HepG2 (cell line): ENCODE data around the gene GMEB2. TPM values are rescaled to one million over a fixed set of nuclear protein-coding genes. Genes with fewer than 3 reads are reported as not detected.

Experiments
- ATF7 ChIP-seq, 2 experiments: fragments of 450-650 bp in 1 of 2; sonication (generic) in 1 of 2; formaldehyde crosslinking in 1 of 2; IDR thresholded peaks; 2 replicates each; pipeline versions ENCODE4 v1.4.0 to v1.6.1; 2016 to 2020; ENCODE audit warnings: antibody characterized with exemption in 1 of 2, mild to moderate bottlenecking in 1 of 2, missing genetic modification reagents in 1 of 2
- HES4 ChIP-seq: sonication (generic); formaldehyde crosslinking; IDR thresholded peaks from 2 replicates; pipeline ENCODE4 v1.9.0; 2021; ENCODE audit warnings: mild to moderate bottlenecking, missing genetic modification reagents, borderline replicate concordance
- KLF11 ChIP-seq: IDR thresholded peaks from 2 replicates; pipeline ENCODE4 v1.6.1; 2016; ENCODE audit warnings: missing compliant biosample characterization
- MEF2D ChIP-seq: sonication (generic); formaldehyde crosslinking; IDR thresholded peaks from 2 replicates; pipeline ENCODE4 v1.5.1; 2020; ENCODE audit warnings: mild to moderate bottlenecking, missing genetic modification reagents
- POLR2G ChIP-seq: fragments of 200-400 bp; formaldehyde crosslinking; IDR thresholded peaks from 2 replicates; pipeline ENCODE4 v1.6.1; 2018; ENCODE audit warnings: mild to moderate bottlenecking, low read depth, low read length, moderate library complexity
- PPARG ChIP-seq: conservative IDR thresholded peaks from 2 replicates; pipeline ENCODE4 v1.6.1; 2016; ENCODE audit warnings: missing biosample characterization, missing genetic modification reagents
- SAP130 ChIP-seq: IDR thresholded peaks from 2 replicates; pipeline ENCODE4 v1.6.1; 2016; ENCODE audit warnings: low read depth
- TAF1 ChIP-seq: sonication (generic); formaldehyde crosslinking; IDR thresholded peaks from 2 replicates; pipeline ENCODE4 v1.4.0; 2020; ENCODE audit warnings: missing genetic modification reagents
- TBX2 ChIP-seq: sonication (generic); formaldehyde crosslinking; IDR thresholded peaks from 2 replicates; pipeline ENCODE4 v1.5.0; 2020; ENCODE audit warnings: missing genetic modification reagents, mild to moderate bottlenecking, borderline replicate concordance
- ZNF274 ChIP-seq: sonication (generic); formaldehyde crosslinking; IDR thresholded peaks from 2 replicates; pipeline ENCODE4 v1.5.1; 2020; ENCODE audit warnings: mild to moderate bottlenecking, missing genetic modification reagents
- ZNF333 ChIP-seq: sonication (generic); formaldehyde crosslinking; IDR thresholded peaks from 2 replicates; pipeline ENCODE4 v1.4.0; 2020; ENCODE audit warnings: mild to moderate bottlenecking, missing genetic modification reagents, borderline replicate concordance
- ZNF572 ChIP-seq: sonication (generic); formaldehyde crosslinking; IDR thresholded peaks from 2 replicates; pipeline ENCODE4 v1.5.1; 2020; ENCODE audit warnings: mild to moderate bottlenecking, missing genetic modification reagents
- ZNF652 ChIP-seq: IDR thresholded peaks from 2 replicates; pipeline ENCODE4 v1.6.1; 2016; ENCODE audit warnings: low read depth, borderline replicate concordance
- polyA plus RNA-seq, 8 experiments: library from polyadenylated mRNA; depleted of rRNA in 3 of 8; stranded (reverse) in 7 of 8; unstranded in 1 of 8; fragments of >200 nt; fragmentation: Illumina TruSeq in 4 of 8; extraction: Trizol in 4 of 8; gene quantifications; 2 replicates each; pipeline versions ENCODE4 v1.2.1 to v1.2.3, GENCODE V29; 2011 to 2016; ENCODE audit warnings: low read depth in 4 of 8, missing spikeins in 1 of 8, mixed read lengths in 1 of 8; ENCODE audit not compliant: insufficient read depth in 1 of 8
- total RNA-seq, 5 experiments: library from RNA; depleted of rRNA; stranded (reverse); fragments of >200 nt; fragmentation: Illumina TruSeq; extraction: Trizol; gene quantifications; 2 replicates each; pipeline ENCODE4 v1.2.3, GENCODE V29; 2016; ENCODE audit warnings: low read depth in 1 of 5
- TF ChIP-seq, protein P1 (sequence below): sonication (generic); formaldehyde crosslinking; IDR thresholded peaks from 2 replicates; pipeline ENCODE4 v1.4.0; 2020; ENCODE audit warnings: missing genetic modification reagents, borderline replicate concordance
- TF ChIP-seq, protein P2 (sequence below): sonication (generic); formaldehyde crosslinking; IDR thresholded peaks from 2 replicates; pipeline ENCODE4 v1.5.0; 2020; ENCODE audit warnings: mild to moderate bottlenecking, missing genetic modification reagents
- TF ChIP-seq, protein P3 (sequence below): sonication (generic); formaldehyde crosslinking; IDR thresholded peaks from 2 replicates; pipeline ENCODE4 v1.8.1; 2023; ENCODE audit warnings: missing genetic modification reagents, mild to moderate bottlenecking, borderline replicate concordance
- TF ChIP-seq, protein P4 (sequence below): IDR thresholded peaks from 2 replicates; pipeline ENCODE4 v1.6.1; 2012; ENCODE audit warnings: low read depth, low read length, improper control_type of control experiment
- TF ChIP-seq, protein P5 (sequence below): sonication (generic); formaldehyde crosslinking; IDR thresholded peaks from 2 replicates; pipeline ENCODE4 v1.8.0; 2022; ENCODE audit warnings: mild to moderate bottlenecking, missing genetic modification reagents, moderate library complexity

GMEB2 gene
- total and polyA plus RNA-seq, 2 of the 13 experiments (the other 11 are each of a cell fraction or from before 2014, with no cell fraction given) = 10.6 to 12.4 TPM

DNA sequence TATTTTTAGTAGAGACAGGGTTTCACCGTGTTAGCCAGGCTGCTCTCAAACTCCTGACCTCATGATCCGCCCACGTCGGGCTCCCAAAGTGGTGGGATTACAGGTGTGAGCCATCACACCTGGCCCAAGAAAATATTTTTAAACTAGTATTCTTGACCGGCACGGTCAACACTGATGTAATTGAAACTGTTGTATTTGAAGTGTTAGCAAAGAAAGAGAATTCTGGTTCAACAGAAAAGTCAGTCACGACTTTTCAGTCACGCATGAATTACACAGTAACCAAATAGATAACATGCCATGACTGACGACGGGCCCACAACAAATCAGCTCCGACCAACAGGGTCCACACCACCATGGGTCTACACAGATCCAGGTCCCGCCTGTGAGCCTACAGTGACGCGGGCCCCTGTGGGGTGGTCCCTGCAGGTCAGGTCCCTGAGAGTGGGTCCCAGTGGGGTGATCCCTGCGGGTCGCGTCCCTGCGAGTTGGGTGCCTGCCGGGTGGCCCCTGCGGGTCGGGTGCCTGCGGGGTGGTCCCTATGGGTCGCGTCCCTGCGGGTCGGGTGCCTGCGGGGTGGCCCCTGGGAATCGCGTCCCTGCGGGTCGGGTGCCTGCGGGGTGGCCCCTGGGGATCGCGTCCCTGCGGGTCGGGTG lies 1.0 kb downstream of the GMEB2 start (continued):
- TF ChIP-seq, protein P1, sequence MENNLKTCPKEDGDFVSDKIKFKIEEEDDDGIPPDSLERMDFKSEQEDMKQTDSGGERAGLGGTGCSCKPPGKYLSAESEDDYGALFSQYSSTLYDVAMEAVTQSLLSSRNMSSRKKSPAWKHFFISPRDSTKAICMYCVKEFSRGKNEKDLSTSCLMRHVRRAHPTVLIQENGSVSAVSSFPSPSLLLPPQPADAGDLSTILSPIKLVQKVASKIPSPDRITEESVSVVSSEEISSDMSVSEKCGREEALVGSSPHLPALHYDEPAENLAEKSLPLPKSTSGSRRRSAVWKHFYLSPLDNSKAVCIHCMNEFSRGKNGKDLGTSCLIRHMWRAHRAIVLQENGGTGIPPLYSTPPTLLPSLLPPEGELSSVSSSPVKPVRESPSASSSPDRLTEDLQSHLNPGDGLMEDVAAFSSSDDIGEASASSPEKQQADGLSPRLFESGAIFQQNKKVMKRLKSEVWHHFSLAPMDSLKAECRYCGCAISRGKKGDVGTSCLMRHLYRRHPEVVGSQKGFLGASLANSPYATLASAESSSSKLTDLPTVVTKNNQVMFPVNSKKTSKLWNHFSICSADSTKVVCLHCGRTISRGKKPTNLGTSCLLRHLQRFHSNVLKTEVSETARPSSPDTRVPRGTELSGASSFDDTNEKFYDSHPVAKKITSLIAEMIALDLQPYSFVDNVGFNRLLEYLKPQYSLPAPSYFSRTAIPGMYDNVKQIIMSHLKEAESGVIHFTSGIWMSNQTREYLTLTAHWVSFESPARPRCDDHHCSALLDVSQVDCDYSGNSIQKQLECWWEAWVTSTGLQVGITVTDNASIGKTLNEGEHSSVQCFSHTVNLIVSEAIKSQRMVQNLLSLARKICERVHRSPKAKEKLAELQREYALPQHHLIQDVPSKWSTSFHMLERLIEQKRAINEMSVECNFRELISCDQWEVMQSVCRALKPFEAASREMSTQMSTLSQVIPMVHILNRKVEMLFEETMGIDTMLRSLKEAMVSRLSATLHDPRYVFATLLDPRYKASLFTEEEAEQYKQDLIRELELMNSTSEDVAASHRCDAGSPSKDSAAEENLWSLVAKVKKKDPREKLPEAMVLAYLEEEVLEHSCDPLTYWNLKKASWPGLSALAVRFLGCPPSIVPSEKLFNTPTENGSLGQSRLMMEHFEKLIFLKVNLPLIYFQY (CRISPR knock-in tag) = peak; percentile 65
- TF ChIP-seq PPARG (0 out of 2 replicates have a peak, but pooled peaks have one; percentile 15), SAP130 (peak; percentile 29), ZNF652 (CRISPR knock-in tag) (no peak), ATF7 (IDR thresholded peaks at IDR 0.05) (no peak), ATF7 (CRISPR knock-in tag; IDR thresholded peaks at IDR 0.05) (peak; percentile 60; the same call in 1 of the 2 replicates), MEF2D (peak; percentile 30; the same call in 1 of the 2 replicates), POLR2G (peak; percentile 60; the same call in 1 of the 2 replicates), TAF1 (CRISPR knock-in tag) (peak; percentile 47; the same call in 1 of the 2 replicates), HES4 (CRISPR knock-in tag) (peak; percentile 17; the same call in 1 of the 2 replicates), ZNF333 (CRISPR knock-in tag) (peak; percentile 85; the same call in 1 of the 2 replicates), KLF11 (peak; percentile 50; the same call in 1 of the 2 replicates), ZNF274 (CRISPR knock-in tag) (peak; percentile 17; the same call in 1 of the 2 replicates), TBX2 (0 out of 2 replicates have a peak, but pooled peaks have one; percentile 13), ZNF572 (CRISPR knock-in tag) (0 out of 2 replicates have a peak, but pooled peaks have one; percentile 60)
- TF ChIP-seq, protein P2, sequence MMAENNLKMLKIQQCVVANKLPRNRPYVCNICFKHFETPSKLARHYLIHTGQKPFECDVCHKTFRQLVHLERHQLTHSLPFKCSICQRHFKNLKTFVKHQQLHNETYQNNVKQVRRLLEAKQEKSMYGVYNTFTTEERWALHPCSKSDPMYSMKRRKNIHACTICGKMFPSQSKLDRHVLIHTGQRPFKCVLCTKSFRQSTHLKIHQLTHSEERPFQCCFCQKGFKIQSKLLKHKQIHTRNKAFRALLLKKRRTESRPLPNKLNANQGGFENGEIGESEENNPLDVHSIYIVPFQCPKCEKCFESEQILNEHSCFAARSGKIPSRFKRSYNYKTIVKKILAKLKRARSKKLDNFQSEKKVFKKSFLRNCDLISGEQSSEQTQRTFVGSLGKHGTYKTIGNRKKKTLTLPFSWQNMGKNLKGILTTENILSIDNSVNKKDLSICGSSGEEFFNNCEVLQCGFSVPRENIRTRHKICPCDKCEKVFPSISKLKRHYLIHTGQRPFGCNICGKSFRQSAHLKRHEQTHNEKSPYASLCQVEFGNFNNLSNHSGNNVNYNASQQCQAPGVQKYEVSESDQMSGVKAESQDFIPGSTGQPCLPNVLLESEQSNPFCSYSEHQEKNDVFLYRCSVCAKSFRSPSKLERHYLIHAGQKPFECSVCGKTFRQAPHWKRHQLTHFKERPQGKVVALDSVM (CRISPR knock-in tag) = no peak
- TF ChIP-seq, protein P3, sequence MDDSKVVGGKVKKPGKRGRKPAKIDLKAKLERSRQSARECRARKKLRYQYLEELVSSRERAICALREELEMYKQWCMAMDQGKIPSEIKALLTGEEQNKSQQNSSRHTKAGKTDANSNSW (CRISPR knock-in tag) = peak; percentile 42; the same call in 1 of the 2 replicates
- TF ChIP-seq, protein P4, sequence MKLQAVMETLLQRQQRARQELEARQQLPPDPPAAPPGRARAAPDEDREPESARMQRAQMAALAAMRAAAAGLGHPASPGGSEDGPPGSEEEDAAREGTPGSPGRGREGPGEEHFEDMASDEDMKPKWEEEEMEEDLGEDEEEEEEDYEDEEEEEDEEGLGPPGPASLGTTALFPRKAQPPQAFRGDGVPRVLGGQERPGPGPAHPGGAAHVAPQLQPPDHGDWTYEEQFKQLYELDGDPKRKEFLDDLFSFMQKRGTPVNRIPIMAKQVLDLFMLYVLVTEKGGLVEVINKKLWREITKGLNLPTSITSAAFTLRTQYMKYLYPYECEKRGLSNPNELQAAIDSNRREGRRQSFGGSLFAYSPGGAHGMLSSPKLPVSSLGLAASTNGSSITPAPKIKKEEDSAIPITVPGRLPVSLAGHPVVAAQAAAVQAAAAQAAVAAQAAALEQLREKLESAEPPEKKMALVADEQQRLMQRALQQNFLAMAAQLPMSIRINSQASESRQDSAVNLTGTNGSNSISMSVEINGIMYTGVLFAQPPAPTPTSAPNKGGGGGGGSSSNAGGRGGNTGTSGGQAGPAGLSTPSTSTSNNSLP = 0 out of 2 replicates have a peak, but pooled peaks have one; percentile 16
- TF ChIP-seq, protein P5, sequence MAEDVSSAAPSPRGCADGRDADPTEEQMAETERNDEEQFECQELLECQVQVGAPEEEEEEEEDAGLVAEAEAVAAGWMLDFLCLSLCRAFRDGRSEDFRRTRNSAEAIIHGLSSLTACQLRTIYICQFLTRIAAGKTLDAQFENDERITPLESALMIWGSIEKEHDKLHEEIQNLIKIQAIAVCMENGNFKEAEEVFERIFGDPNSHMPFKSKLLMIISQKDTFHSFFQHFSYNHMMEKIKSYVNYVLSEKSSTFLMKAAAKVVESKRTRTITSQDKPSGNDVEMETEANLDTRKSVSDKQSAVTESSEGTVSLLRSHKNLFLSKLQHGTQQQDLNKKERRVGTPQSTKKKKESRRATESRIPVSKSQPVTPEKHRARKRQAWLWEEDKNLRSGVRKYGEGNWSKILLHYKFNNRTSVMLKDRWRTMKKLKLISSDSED (CRISPR knock-in tag) = 0 out of 2 replicates have a peak, but pooled peaks have one; percentile 24
